SU-DHL-6 (cell line): ENCODE data around the gene SLC23A1.

Source experiments
- EZH2phosphoT487 ChIP-seq: fragments of 200-600 bp; sonication (generic), shearing (Covaris generic); conservative IDR thresholded peaks from 2 replicates; pipeline ENCODE4 v1.6.1; 2018; ENCODE audit warnings: mild to moderate bottlenecking, antibody characterized with exemption, low read length, moderate library complexity, mixed read lengths
- TF ChIP-seq, protein P1 (sequence below): fragments of 200-600 bp; sonication (generic); IDR thresholded peaks from one replicate; pipeline ENCODE4 v1.5.1; 2017; ENCODE audit warnings: antibody characterized with exemption, mild to moderate bottlenecking, low read length, moderate library complexity; ENCODE audit not compliant: insufficient read depth, poor library complexity, severe bottlenecking

- TF ChIP-seq, protein P1, sequence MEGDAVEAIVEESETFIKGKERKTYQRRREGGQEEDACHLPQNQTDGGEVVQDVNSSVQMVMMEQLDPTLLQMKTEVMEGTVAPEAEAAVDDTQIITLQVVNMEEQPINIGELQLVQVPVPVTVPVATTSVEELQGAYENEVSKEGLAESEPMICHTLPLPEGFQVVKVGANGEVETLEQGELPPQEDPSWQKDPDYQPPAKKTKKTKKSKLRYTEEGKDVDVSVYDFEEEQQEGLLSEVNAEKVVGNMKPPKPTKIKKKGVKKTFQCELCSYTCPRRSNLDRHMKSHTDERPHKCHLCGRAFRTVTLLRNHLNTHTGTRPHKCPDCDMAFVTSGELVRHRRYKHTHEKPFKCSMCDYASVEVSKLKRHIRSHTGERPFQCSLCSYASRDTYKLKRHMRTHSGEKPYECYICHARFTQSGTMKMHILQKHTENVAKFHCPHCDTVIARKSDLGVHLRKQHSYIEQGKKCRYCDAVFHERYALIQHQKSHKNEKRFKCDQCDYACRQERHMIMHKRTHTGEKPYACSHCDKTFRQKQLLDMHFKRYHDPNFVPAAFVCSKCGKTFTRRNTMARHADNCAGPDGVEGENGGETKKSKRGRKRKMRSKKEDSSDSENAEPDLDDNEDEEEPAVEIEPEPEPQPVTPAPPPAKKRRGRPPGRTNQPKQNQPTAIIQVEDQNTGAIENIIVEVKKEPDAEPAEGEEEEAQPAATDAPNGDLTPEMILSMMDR: no peak
- TF ChIP-seq EZH2phosphoT487: no peak
These were observed 2.9 kb upstream of the SLC23A1 start for GRCh38 chr5:139386050-139386438.
